Liver (tissue), 3 donors: ENCODE measurements around the gene LLGL2.

Experiments used
- RAD21 ChIP-seq, 2 donors: IDR thresholded peaks; 2 replicates each; pipeline ENCODE4 v1.6.1; 2016; ENCODE audit warnings: antibody characterized with exemption in 2 of 2, mild to moderate bottlenecking in 2 of 2
- TAF1 ChIP-seq: conservative IDR thresholded peaks from 2 replicates; pipeline ENCODE4 v1.6.1; 2016; ENCODE audit warnings: antibody characterized with exemption, mild to moderate bottlenecking
- YY1 ChIP-seq: IDR thresholded peaks from 2 replicates; pipeline ENCODE4 v1.6.1; 2016; ENCODE audit warnings: antibody characterized with exemption, mild to moderate bottlenecking
- TF ChIP-seq, protein P1 (sequence below): fragments of 150-350 bp; IDR thresholded peaks from 2 replicates; pipeline ENCODE4 v1.5.1; 2017; ENCODE audit warnings: improper control_type of control experiment, low read depth, low read length; ENCODE audit not compliant: missing input control
- donor health status: healthy.
- donor health status: healthy.

DNA sequence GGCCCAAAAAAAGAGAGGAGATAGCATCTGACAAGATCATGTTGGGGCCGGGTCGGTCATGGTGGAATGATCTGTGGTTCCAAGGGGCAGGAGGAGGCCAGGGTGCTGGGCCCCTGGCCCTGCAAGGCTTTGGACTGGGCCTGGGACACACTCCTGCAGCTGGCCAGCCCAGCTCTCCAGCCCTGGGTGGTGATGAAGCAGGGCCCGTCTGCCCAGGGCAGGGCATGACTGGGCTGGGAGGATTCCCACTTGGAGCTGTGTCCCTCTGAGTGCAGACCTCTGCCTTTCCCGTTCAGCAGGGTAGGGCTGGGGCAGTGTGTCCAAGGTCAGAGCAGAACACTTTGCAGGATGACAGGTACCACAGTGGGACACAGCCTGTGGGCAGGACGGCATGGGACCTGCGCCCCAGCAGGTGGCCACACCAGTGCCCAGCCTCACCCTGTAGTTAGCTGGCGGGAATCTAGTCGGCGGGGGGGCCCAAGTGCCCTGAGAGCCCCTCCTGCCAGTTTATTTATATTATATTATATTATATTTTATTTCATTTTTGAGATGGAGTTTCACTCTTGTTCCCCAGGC is 34.5 kb downstream of the LLGL2 start:
- no peak for TF ChIP-seq TAF1
- no peak for TF ChIP-seq RAD21 (IDR thresholded peaks at IDR 0.05)
- TF ChIP-seq, protein P1, sequence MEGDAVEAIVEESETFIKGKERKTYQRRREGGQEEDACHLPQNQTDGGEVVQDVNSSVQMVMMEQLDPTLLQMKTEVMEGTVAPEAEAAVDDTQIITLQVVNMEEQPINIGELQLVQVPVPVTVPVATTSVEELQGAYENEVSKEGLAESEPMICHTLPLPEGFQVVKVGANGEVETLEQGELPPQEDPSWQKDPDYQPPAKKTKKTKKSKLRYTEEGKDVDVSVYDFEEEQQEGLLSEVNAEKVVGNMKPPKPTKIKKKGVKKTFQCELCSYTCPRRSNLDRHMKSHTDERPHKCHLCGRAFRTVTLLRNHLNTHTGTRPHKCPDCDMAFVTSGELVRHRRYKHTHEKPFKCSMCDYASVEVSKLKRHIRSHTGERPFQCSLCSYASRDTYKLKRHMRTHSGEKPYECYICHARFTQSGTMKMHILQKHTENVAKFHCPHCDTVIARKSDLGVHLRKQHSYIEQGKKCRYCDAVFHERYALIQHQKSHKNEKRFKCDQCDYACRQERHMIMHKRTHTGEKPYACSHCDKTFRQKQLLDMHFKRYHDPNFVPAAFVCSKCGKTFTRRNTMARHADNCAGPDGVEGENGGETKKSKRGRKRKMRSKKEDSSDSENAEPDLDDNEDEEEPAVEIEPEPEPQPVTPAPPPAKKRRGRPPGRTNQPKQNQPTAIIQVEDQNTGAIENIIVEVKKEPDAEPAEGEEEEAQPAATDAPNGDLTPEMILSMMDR: no peak
- TF ChIP-seq YY1: no peak
